Measurements from ENCODE around the gene PLEKHA5.

PLEKHA5 gene

GRCh38 chr12:19248929-19249602 is 119.5 kb downstream of the PLEKHA5 start:
- no peaks in the 10 kb centered on the region for H3K27me3 Mint-ChIP-seq
- DNase-seq, result no peak
- no peaks in the 10 kb centered on the region for H3K4me1 Mint-ChIP-seq
- ATAC-seq (replicated peaks), result no peak
- H3K4me3 Mint-ChIP-seq, result no peak overlapping the region
- no peaks in the 10 kb centered on the region for H3K9me3 Mint-ChIP-seq
- H3K27ac Mint-ChIP-seq, result no peak overlapping the region
- H3K36me3 Mint-ChIP-seq, result no peaks in the 10 kb centered on the region

- Mint-ChIP-seq H3K36me3 (no peaks in the 10 kb centered on the region), H3K4me3 (no peak overlapping the region), H3K9me3 (no peaks in the 10 kb centered on the region), H3K27me3 (no peaks in the 10 kb centered on the region), H3K4me1 (no peaks in the 10 kb centered on the region), H3K27ac (no peak overlapping the region)
- ATAC-seq (replicated peaks), result no peak
- no peak for DNase-seq
These were observed 122.1 kb downstream of the PLEKHA5 start for GRCh38 chr12:19251481-19252132.

DNA sequence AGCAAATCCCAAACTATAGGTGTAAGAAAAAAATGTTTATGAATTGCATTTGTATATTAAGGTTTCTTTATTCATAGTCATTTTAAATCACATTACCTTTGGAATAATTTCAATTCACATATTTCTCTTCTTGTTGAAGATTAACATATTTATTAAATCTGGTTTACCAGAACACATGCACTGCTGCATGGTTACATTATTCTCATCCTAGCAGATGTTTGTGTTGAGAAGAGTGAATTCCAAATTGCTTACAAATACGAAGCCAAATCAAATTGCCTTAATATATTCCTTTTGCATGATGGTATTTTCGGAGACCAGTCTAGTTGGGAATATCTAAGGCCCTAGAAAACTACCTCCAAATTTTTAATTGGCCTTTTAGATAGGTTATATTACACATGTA is 130.6 kb downstream of the PLEKHA5 start:
- no peaks in the 10 kb centered on the region for H3K27me3 Mint-ChIP-seq
- H3K4me1 Mint-ChIP-seq, result no peaks in the 10 kb centered on the region
- no peak for ATAC-seq (replicated peaks)
- DNase-seq, result no peak
- no peak overlapping the region for H3K27ac Mint-ChIP-seq
- no peaks in the 10 kb centered on the region for H3K9me3 Mint-ChIP-seq
- H3K4me3 Mint-ChIP-seq, result no peak overlapping the region
- no peaks in the 10 kb centered on the region for H3K36me3 Mint-ChIP-seq

DNA sequence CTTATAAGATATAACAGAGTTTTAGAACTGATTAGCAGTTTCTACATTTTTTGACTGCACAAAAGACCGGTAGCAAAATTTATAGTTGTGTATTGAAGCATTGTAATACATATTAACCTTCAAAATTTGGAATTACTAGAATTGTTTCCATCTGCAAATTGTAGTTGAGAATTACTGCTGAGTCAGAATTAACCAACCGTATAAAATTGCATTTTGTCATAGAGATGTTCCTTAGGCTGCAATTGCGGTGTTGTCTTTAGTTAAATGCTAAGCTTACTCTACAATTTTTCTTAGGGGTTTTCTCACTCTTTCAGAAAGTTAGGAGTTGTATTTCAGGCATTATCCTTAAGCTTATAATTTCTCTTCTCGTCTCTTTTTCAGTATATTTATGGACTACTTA is 132.2 kb downstream of the PLEKHA5 start:
- Mint-ChIP-seq H3K9me3 (no peaks in the 10 kb centered on the region), H3K27ac (no peak overlapping the region), H3K27me3 (no peaks in the 10 kb centered on the region), H3K4me1 (no peaks in the 10 kb centered on the region), H3K4me3 (no peak overlapping the region), H3K36me3 (no peaks in the 10 kb centered on the region)
- ATAC-seq (replicated peaks), result no peak
- no peak for DNase-seq

- H3K4me3 Mint-ChIP-seq, result no peak overlapping the region
- no peaks in the 10 kb centered on the region for H3K9me3 Mint-ChIP-seq
- DNase-seq (no peak), ATAC-seq (replicated peaks) (no peak)
- H3K4me1 Mint-ChIP-seq, result no peaks in the 10 kb centered on the region
- H3K36me3 Mint-ChIP-seq, result no peaks in the 10 kb centered on the region
- H3K27ac Mint-ChIP-seq, result no peak overlapping the region
- H3K27me3 Mint-ChIP-seq, result no peaks in the 10 kb centered on the region
These were observed 134.1 kb downstream of the PLEKHA5 start for GRCh38 chr12:19263672-19264071.

- H3K27ac Mint-ChIP-seq, result no peak overlapping the region
- no peak overlapping the region for H3K4me3 Mint-ChIP-seq
- ATAC-seq (replicated peaks) (no peak), DNase-seq (no peak)
- H3K36me3 Mint-ChIP-seq, result no peaks in the 10 kb centered on the region
- no peaks in the 10 kb centered on the region for H3K4me1 Mint-ChIP-seq
- H3K9me3 Mint-ChIP-seq, result no peaks in the 10 kb centered on the region
- no peaks in the 10 kb centered on the region for H3K27me3 Mint-ChIP-seq
These were observed 144.2 kb downstream of the PLEKHA5 start for GRCh38 chr12:19273482-19274330.

DNA sequence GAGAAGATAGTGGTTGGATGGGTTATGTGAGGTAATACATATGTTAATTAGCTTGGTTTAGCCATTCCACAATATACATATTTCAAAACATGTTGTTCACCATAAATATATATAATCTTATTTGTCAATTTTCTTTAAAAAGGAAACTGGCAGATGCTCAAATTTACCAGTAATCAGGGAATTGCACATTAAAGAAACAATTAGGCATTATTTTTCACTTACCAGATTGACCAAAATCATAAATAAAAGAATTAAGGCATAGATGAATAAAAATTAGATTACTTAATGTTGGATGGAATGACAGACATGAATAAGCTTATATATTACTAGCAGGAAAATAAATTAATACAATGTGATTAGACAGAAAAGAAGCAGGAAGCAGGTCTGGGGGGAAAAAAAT is 147.2 kb downstream of the PLEKHA5 start:
- no peaks in the 10 kb centered on the region for H3K36me3 Mint-ChIP-seq
- ATAC-seq (replicated peaks) (no peak), DNase-seq (no peak)
- no peak overlapping the region for H3K27ac Mint-ChIP-seq
- H3K27me3 Mint-ChIP-seq, result no peaks in the 10 kb centered on the region
- H3K9me3 Mint-ChIP-seq, result no peaks in the 10 kb centered on the region
- H3K4me3 Mint-ChIP-seq, result no peak overlapping the region
- H3K4me1 Mint-ChIP-seq, result no peaks in the 10 kb centered on the region

GRCh38 chr12:19277711-19278110 is 148.2 kb downstream of the PLEKHA5 start:
- H3K9me3 Mint-ChIP-seq, result no peaks in the 10 kb centered on the region
- no peaks in the 10 kb centered on the region for H3K36me3 Mint-ChIP-seq
- no peaks in the 10 kb centered on the region for H3K27me3 Mint-ChIP-seq
- DNase-seq, result no peak
- no peak overlapping the region for H3K4me3 Mint-ChIP-seq
- H3K27ac Mint-ChIP-seq, result no peak overlapping the region
- no peak for ATAC-seq (replicated peaks)
- H3K4me1 Mint-ChIP-seq, result no peaks in the 10 kb centered on the region

DNA sequence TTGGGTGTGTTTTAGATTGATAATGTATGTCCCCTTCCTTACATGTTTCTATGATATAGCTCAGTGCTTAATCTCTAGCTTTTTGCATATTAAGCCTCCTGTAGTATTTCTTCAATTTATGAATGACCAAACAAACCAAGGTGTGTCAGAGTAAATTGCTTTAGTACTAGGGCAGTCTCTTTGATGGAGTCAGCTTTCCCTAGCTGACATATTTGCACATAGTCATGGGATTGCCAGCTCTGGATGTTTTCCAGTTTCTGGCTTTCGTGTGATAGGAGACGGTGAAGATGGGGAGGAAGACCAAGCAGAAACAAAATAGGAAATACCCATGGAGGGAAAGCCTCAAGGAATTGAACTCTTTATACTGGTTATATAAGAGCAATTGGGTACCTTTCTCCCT is 148.9 kb downstream of the PLEKHA5 start:
- ATAC-seq (replicated peaks) (no peak), DNase-seq (no peak)
- Mint-ChIP-seq H3K4me3 (no peak overlapping the region), H3K9me3 (no peaks in the 10 kb centered on the region), H3K4me1 (no peaks in the 10 kb centered on the region), H3K27me3 (no peaks in the 10 kb centered on the region), H3K36me3 (no peaks in the 10 kb centered on the region), H3K27ac (no peak overlapping the region)

DNA sequence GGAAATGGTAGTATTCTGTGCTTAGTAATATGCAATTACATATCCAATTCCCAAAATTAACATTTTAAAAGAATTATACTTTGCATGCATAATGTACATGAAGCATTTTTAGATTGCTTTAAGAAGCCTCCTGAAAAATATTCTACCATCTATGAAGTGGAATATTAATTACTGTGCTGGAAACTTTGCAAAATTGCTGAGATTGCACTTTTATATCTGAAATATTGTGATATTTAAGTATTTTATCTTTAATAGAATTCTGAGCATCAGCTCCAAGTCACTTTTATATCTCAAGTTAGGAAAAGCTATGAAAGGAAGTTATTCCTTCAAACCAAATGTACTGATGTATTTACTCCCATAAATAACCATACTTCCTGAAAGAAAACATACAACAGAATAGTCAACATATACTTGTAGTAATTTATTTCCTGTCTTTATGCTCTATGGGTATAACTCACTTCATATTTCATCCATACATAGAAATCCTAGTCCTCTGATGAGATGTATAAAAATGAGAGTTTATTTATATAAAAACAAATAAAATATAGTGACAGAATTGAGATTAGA is 152.7 kb downstream of the PLEKHA5 start:
- Mint-ChIP-seq H3K27me3 (no peaks in the 10 kb centered on the region), H3K9me3 (no peaks in the 10 kb centered on the region), H3K4me1 (no peaks in the 10 kb centered on the region), H3K4me3 (no peak overlapping the region), H3K36me3 (no peaks in the 10 kb centered on the region), H3K27ac (no peak overlapping the region)
- DNase-seq (no peak), ATAC-seq (replicated peaks) (no peak)

DNA sequence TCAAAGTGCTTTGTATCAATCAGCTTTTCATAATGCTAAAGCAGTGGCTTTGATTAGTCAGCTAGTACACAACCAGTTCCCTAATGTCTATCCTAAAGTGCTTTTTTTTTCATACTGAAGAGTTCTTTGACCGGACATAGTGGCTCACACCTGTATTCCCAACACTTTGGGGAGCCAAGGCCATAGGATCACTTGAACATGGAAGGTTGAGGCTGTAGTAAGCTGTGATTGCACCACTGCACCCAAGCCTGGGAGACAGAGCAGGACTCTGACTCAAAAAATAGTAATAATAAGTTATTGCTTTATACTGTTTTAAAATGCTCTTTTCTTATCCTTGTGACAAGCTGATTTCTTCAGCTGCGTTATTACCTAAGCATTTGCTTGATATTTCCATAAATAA is 155.1 kb downstream of the PLEKHA5 start:
- Mint-ChIP-seq H3K27me3 (no peaks in the 10 kb centered on the region), H3K27ac (no peak overlapping the region), H3K36me3 (no peaks in the 10 kb centered on the region), H3K4me3 (no peak overlapping the region), H3K4me1 (no peaks in the 10 kb centered on the region), H3K9me3 (no peaks in the 10 kb centered on the region)
- no peak for DNase-seq
- no peak for ATAC-seq (replicated peaks)

GRCh38 chr12:19285793-19286448 is 156.4 kb downstream of the PLEKHA5 start:
- H3K4me3 Mint-ChIP-seq, result no peak overlapping the region
- H3K27me3 Mint-ChIP-seq, result no peaks in the 10 kb centered on the region
- no peak overlapping the region for H3K27ac Mint-ChIP-seq
- H3K4me1 Mint-ChIP-seq, result no peaks in the 10 kb centered on the region
- DNase-seq (no peak), ATAC-seq (replicated peaks) (no peak)
- H3K9me3 Mint-ChIP-seq, result no peaks in the 10 kb centered on the region
- H3K36me3 Mint-ChIP-seq, result no peaks in the 10 kb centered on the region

DNA sequence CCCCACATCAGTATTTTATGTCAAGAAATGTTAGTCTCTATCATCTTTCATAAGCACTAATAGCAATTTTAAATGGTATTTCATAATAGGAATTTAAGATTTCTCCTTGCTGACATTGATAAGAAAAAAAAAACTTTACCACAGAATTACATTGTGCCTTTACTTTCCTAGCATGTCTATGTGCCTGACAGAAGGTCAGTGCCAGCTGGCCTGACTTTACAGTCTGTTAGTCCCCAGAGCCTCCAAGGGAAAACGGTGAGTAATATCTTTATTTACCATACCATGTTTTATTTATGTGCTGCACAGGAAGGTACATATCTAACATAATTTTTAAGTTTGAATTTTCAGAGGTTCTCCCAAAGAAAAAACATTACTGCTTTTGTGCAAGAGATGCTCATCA is 157.8 kb downstream of the PLEKHA5 start:
- ATAC-seq (replicated peaks) (no peak), DNase-seq (no peak)
- no peak overlapping the region for H3K27ac Mint-ChIP-seq
- no peaks in the 10 kb centered on the region for H3K27me3 Mint-ChIP-seq
- peaks cover 0 to 2% of the 10 kb centered on the region in 2 donors for H3K36me3 Mint-ChIP-seq
- no peak overlapping the region for H3K4me3 Mint-ChIP-seq
- H3K9me3 Mint-ChIP-seq, result no peaks in the 10 kb centered on the region
- no peaks in the 10 kb centered on the region for H3K4me1 Mint-ChIP-seq

GRCh38 chr12:19288161-19288560 is 158.6 kb downstream of the PLEKHA5 start:
- DNase-seq (no peak), ATAC-seq (replicated peaks) (no peak)
- Mint-ChIP-seq H3K9me3 (no peaks in the 10 kb centered on the region), H3K36me3 (peaks cover 0 to 2% of the 10 kb centered on the region in 2 donors), H3K27me3 (no peaks in the 10 kb centered on the region), H3K4me3 (no peak overlapping the region), H3K4me1 (no peaks in the 10 kb centered on the region), H3K27ac (no peak overlapping the region)
